H1 (cell line): Measurements from ENCODE around the gene MACROD1.

Experiments
- CBX5 ChIP-seq: fragments of 300-800, 300-1000 bp; sonication (generic); IDR thresholded peaks from 2 replicates; pipeline ENCODE4 v1.7.1; 2016; ENCODE audit warnings: antibody characterized with exemption, low read length, low read depth
- CBX8 ChIP-seq: fragments of 300-800, 300-1000 bp; sonication (generic); IDR thresholded peaks from 2 replicates; pipeline ENCODE4 v1.7.1; 2016; ENCODE audit warnings: low read depth, low read length, borderline replicate concordance
- CTCF ChIP-seq, 3 experiments: IDR thresholded peaks; 1 replicate in 2 of 3; 2 replicates in 1 of 3; pipeline versions ENCODE4 v1.5.1 to v1.6.1; 2011; ENCODE audit warnings: low read length in 3 of 3, mild to moderate bottlenecking in 3 of 3, inconsistent platforms in 2 of 3, low read depth in 1 of 3, moderate library complexity in 1 of 3; ENCODE audit not compliant: insufficient read depth in 1 of 3; ENCODE audit errors: control extremely low read depth in 1 of 3
- MAFK ChIP-seq: IDR thresholded peaks from 2 replicates; pipeline ENCODE4 v1.6.1; 2012; ENCODE audit warnings: low read depth, mild to moderate bottlenecking, improper control_type of control experiment, low read length
- TEAD4 ChIP-seq: IDR thresholded peaks from 2 replicates; pipeline ENCODE4 v1.6.1; 2012; ENCODE audit warnings: low read depth, low read length, inconsistent platforms, mixed read lengths

GRCh38 chr11:63985812-63986155, 180.1 kb downstream of the MACROD1 start:
- TF ChIP-seq CTCF (IDR thresholded peaks at IDR 0.05; ENCODE audit: control extremely low read depth in 1 of 3, insufficient read depth in 1 of 3, low read depth in 1 of 3, low read length in 3 of 3) = no peak
- no peak for TF ChIP-seq CBX5
- TF ChIP-seq TEAD4 = no peak
- TF ChIP-seq MAFK = no peak
- no peak for TF ChIP-seq CBX8
